ENCODE data around the gene RFNG.

DNA sequence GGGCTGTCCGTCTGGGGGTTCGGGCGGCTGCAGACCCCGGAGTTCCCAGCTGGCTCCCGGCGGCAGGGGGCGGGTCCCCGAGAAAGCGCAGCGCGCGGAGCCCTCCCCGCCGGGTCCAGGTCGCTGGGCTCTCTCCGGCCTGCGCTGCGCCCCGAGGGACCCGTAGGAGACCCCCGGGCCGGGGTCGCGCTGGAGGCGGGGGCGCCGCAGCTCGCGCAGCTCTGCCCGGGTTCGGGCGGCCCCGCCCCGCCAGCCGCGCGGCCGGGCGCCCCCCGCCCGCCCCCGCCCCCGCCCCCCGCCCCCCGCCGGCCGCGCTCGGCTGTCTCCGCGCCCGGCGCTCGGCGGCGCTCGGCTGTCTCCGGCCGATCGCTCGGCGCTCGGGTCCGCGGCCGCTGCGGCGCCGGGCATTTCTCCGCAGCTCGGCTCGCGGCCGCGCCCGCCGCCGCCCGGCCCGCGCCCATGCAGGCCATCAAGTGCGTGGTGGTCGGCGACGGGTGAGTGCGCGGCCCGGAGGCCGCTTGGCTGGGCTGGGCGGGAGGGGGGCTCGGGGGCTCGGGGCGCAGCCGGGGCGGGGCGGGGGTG, 20.2 kb downstream of the RFNG start, which contains the start of gene RAC3:
- TF ChIP-seq EZH2 (IDR thresholded peaks at IDR 0.05; ENCODE audit: insufficient read depth, low read length): no peak
- TF ChIP-seq, protein P1, sequence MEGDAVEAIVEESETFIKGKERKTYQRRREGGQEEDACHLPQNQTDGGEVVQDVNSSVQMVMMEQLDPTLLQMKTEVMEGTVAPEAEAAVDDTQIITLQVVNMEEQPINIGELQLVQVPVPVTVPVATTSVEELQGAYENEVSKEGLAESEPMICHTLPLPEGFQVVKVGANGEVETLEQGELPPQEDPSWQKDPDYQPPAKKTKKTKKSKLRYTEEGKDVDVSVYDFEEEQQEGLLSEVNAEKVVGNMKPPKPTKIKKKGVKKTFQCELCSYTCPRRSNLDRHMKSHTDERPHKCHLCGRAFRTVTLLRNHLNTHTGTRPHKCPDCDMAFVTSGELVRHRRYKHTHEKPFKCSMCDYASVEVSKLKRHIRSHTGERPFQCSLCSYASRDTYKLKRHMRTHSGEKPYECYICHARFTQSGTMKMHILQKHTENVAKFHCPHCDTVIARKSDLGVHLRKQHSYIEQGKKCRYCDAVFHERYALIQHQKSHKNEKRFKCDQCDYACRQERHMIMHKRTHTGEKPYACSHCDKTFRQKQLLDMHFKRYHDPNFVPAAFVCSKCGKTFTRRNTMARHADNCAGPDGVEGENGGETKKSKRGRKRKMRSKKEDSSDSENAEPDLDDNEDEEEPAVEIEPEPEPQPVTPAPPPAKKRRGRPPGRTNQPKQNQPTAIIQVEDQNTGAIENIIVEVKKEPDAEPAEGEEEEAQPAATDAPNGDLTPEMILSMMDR (IDR thresholded peaks at IDR 0.05; ENCODE audit: insufficient read depth, low read depth, low read length): no peak
